GM12865 (cell line): ENCODE results near the gene PPP1R1A.

Experiments used
- DNase-seq: peaks from one replicate; pipeline ENCODE4 v3.0.0; 2010; ENCODE audit warnings: low read depth
- H3K4me3 ChIP-seq: 2 replicates; pipeline ENCODE4 v1.5.1; 2011; ENCODE audit warnings: mild to moderate bottlenecking, low read depth, low read length, control low read depth
- CTCF ChIP-seq: IDR thresholded peaks from 2 replicates; pipeline ENCODE4 v1.5.1; 2011; ENCODE audit warnings: low read length, control low read depth, low read depth, inconsistent platforms; ENCODE audit not compliant: insufficient read depth; ENCODE audit errors: missing control alignments

Gene PPP1R1A

GRCh38 chr12:54541751-54542290 is 46.6 kb downstream of the PPP1R1A start:
- TF ChIP-seq CTCF, result no peak
- H3K4me3 ChIP-seq, result no peak overlapping the region
- DNase-seq, result no peak

DNA sequence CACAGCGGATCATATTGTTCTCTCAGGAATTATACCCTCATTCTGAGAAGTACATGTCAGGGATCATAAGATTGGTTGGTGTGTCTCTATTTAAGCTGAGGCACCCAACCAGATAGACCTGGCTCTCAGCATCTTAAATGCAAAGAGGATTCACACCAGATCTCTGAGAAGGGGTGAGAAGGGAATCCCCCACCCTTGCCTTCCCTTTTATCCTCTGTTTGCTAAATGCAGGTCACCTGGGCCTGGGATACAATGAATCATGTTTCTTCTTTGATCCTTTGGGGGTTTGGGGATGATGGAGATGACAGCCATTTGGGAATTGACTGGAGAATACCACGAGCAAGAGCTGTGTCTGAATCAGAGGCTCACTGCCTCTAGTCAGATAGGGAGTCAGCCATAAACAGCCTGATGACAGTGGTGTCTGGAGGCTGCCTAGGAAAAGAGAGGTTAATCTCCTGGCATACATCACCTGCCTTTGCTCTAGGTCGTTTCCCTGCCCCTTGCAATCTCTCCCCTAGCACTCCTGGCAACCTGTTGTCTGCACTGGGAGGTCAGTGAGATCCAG is 50.2 kb downstream of the PPP1R1A start:
- no peak for TF ChIP-seq CTCF
- no peak for DNase-seq
- H3K4me3 ChIP-seq, result no peak overlapping the region

DNA sequence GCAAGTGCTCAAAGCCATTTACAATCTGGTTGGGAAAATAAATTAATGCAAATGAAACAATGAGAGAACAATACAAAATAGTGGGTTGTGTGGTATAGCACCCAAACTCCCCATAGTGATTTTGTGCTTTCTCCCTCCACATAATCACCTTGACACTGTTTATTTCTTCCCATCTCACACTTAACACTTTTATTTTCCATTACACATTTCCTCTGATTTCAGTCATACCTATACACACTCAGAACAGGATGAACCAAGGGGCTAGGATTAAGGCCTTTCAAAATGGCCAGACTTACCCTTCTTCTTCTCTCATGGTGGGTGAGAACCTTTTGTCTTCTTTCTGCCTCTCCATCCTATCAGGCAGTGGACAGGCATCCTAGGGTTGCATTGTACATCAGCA is 53.0 kb downstream of the PPP1R1A start:
- no peak for DNase-seq
- TF ChIP-seq CTCF, result no peak

GRCh38 chr12:54529581-54529980 is 58.9 kb downstream of the PPP1R1A start:
- no peak for TF ChIP-seq CTCF
- DNase-seq, result no peak
- H3K4me3 ChIP-seq, result no peak overlapping the region

More for the DNA sequence above, 53.0 kb downstream of the PPP1R1A start:
- H3K4me3 ChIP-seq, result no peak overlapping the region
